ENCODE measurements around the gene SOCS1. TPM values are rescaled to one million over a fixed set of nuclear protein-coding genes. Genes with fewer than 3 reads are reported as not detected.
A peak's percentile ranks its signal among the peaks of the same experiment; 100 is the strongest.

The SOCS1 gene
- total and polyA plus RNA-seq, 9 of the 15 experiments (the other 6 are each of a cell fraction or from before 2014, with no cell fraction given), result 0.04 to 7.5 (median 2.3) TPM

GRCh38 chr16:11259655-11260595, 3.9 kb upstream of the SOCS1 start:
- intact Hi-C loops (cut with micrococcal nuclease) (loop anchor here (10.0 kb wide), 2 partner anchors 55 to 125 kb away; no protein-coding TSS in a partner anchor), in situ Hi-C loops (cut with MboI) (loop anchor here (5.0 kb wide), 2 partner anchors 92 to 303 kb away; no protein-coding TSS in a partner anchor)
- no peak overlapping the region for H3K4me3 ChIP-seq
- H2AFZ ChIP-seq (ENCODE audit: low read depth, low read length), result no peak overlapping the region
- peak overlapping the region in 1 of 2 experiments; percentile 16; a peak in 1 of 4 replicates for H3K9ac ChIP-seq (ENCODE audit: insufficient read depth in 1 of 2, low read depth in 2 of 2, low read length in 2 of 2)
- H3K27me3 ChIP-seq (ENCODE audit: control insufficient read depth in 2 of 2, insufficient read depth in 2 of 2, low read length in 2 of 2), result peaks cover 0 to 19% of the 10 kb centered on the region in 2 experiments; a peak in 3 of 5 replicates
- H4K20me1 ChIP-seq (replicated peaks; ENCODE audit: control insufficient read depth, insufficient read depth, low read length), result peaks cover 11% of the 10 kb centered on the region; the same call in 1 of the 2 replicates
- H3K79me2 ChIP-seq (ENCODE audit: control insufficient read depth, insufficient read depth, low read length), result peaks cover 7% of the 10 kb centered on the region
- POLR2A ChIA-PET, result interaction anchor here (0.6 to 1.2 kb wide), 4 partner anchors 11 to 211 kb away, joined by 3 to 6 read pairs (median 4); partner anchors contain the start of gene PRM2
- H3K36me3 ChIP-seq (ENCODE audit: control insufficient read depth, insufficient read depth, low read length), result no peaks in the 10 kb centered on the region
- DNase-seq (ENCODE audit: extremely low read depth in 1 of 4, low spot score in 3 of 4) (no peak), ATAC-seq (no peak), FAIRE-seq (no peak)
- CTCF ChIA-PET (ENCODE audit: low intra/inter-chr PET ratio), result interaction anchor here (5.2 kb wide), 1 partner anchor 289 kb away, joined by 58 read pairs; no protein-coding TSS in a partner anchor
- H3K4me1 ChIP-seq (replicated peaks in 1 of 2; ENCODE audit: control insufficient read depth in 2 of 2, insufficient read depth in 2 of 2, low read length in 2 of 2), result peaks cover 11 to 25% of the 10 kb centered on the region in 2 experiments; a peak in 4 of 5 replicates
- no peaks in the 10 kb centered on the region for H3K9me3 ChIP-seq (replicated peaks; ENCODE audit: control insufficient read depth, insufficient read depth, low read depth, low read length)
- H3K27ac ChIP-seq (ENCODE audit: extremely low read depth, low read depth, low read length), result no peak overlapping the region
- no peaks in the 10 kb centered on the region for H3K9me1 ChIP-seq (ENCODE audit: control insufficient read depth, insufficient read depth, low read length)
- no peak overlapping the region for H3K4me2 ChIP-seq (ENCODE audit: insufficient read depth, low read length)
- BruUV-seq (replicated peaks), result no TSS peak
- 41% methylated on average over 12 of the region's 12 CpGs for WGBS (ENCODE audit: insufficient coverage, low coverage, missing lambda C conversion rate)
- TF ChIP-seq TRIM25 (IDR thresholded peaks at IDR 0.05; ENCODE audit: borderline replicate concordance) (no peak), HMG20B (CRISPR knock-in tag; IDR thresholded peaks at IDR 0.05) (no peak), GTF3C2 (IDR thresholded peaks at IDR 0.05; ENCODE audit: borderline replicate concordance, extremely low read depth, insufficient read length) (no peak), CEBPB (tag; IDR thresholded peaks at IDR 0.05) (no peak), CREBBP (IDR thresholded peaks at IDR 0.05; ENCODE audit: low read depth, low read length) (no peak), ARHGAP35 (IDR thresholded peaks at IDR 0.05; ENCODE audit: partially characterized antibody) (no peak), RFX7 (CRISPR knock-in tag; IDR thresholded peaks at IDR 0.05) (no peak), ZFP30 (CRISPR knock-in tag; IDR thresholded peaks at IDR 0.05; ENCODE audit: borderline replicate concordance) (no peak), RBM25 (IDR thresholded peaks at IDR 0.05; ENCODE audit: low read depth, low read length, severe bottlenecking) (peak; percentile 79), DNMT1 (IDR thresholded peaks at IDR 0.05) (no peak), POLR2B (IDR thresholded peaks at IDR 0.05; ENCODE audit: low read depth, partially characterized antibody) (no peak), PYGO2 (tag; IDR thresholded peaks at IDR 0.05) (no peak), KLF6 (CRISPR knock-in tag; IDR thresholded peaks at IDR 0.05; ENCODE audit: borderline replicate concordance) (no peak)
- TF ChIP-seq, protein P1, sequence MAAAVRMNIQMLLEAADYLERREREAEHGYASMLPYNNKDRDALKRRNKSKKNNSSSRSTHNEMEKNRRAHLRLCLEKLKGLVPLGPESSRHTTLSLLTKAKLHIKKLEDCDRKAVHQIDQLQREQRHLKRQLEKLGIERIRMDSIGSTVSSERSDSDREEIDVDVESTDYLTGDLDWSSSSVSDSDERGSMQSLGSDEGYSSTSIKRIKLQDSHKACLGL (CRISPR knock-in tag; IDR thresholded peaks at IDR 0.05; ENCODE audit: borderline replicate concordance, poor library complexity, severe bottlenecking), result no peak

All from K562 (cell line).